HepG2 (cell line): ENCODE data around the gene MSGN1. TPM values are rescaled to one million over a fixed set of nuclear protein-coding genes. Genes with fewer than 3 reads are reported as not detected.

ENCODE experiments used
- DR1 ChIP-seq: sonication (generic); formaldehyde crosslinking; IDR thresholded peaks from 2 replicates; pipeline ENCODE4 v1.8.0; 2021; ENCODE audit warnings: mild to moderate bottlenecking, missing genetic modification reagents, inconsistent platforms
- IKZF4 ChIP-seq: sonication (generic); formaldehyde crosslinking; IDR thresholded peaks from 2 replicates; pipeline ENCODE4 v1.5.1; 2020; ENCODE audit warnings: borderline replicate concordance, mild to moderate bottlenecking, low read depth, missing genetic modification reagents; ENCODE audit errors: not compliant biosample characterization
- KDM3A ChIP-seq: IDR thresholded peaks from 2 replicates; pipeline ENCODE4 v1.6.1; 2018; ENCODE audit warnings: low read depth, missing compliant biosample characterization
- MIER2 ChIP-seq: IDR thresholded peaks from 2 replicates; pipeline ENCODE4 v1.6.1; 2016; ENCODE audit warnings: missing biosample characterization, missing genetic modification reagents
- MIER3 ChIP-seq: IDR thresholded peaks from 2 replicates; pipeline ENCODE4 v1.6.1; 2016; ENCODE audit warnings: missing compliant biosample characterization, borderline replicate concordance
- NFKB2 ChIP-seq: sonication (generic); formaldehyde crosslinking; IDR thresholded peaks from 2 replicates; pipeline ENCODE4 v1.4.0; 2020; ENCODE audit warnings: missing genetic modification reagents, borderline replicate concordance
- SMC3 ChIP-seq: IDR thresholded peaks from 2 replicates; pipeline ENCODE4 v1.6.1; 2011; ENCODE audit warnings: low read length, improper control_type of control experiment
- ZBTB1 ChIP-seq: sonication (generic); formaldehyde crosslinking; IDR thresholded peaks from 2 replicates; pipeline ENCODE4 v1.4.0; 2020; ENCODE audit warnings: missing genetic modification reagents, borderline replicate concordance
- ZNF331 ChIP-seq: sonication (generic); formaldehyde crosslinking; IDR thresholded peaks from 2 replicates; pipeline ENCODE4 v1.4.0; 2020; ENCODE audit warnings: missing genetic modification reagents
- ZNF337 ChIP-seq: sonication (generic); formaldehyde crosslinking; IDR thresholded peaks from 2 replicates; pipeline ENCODE4 v1.5.1; 2020; ENCODE audit warnings: missing genetic modification reagents, low read depth, mild to moderate bottlenecking, borderline replicate concordance
- ZNF547 ChIP-seq: sonication (generic); formaldehyde crosslinking; IDR thresholded peaks from 2 replicates; pipeline ENCODE4 v1.5.1; 2020; ENCODE audit warnings: mild to moderate bottlenecking, missing genetic modification reagents
- ZNF557 ChIP-seq: sonication (generic); formaldehyde crosslinking; IDR thresholded peaks from 2 replicates; pipeline ENCODE4 v1.4.0; 2020; ENCODE audit warnings: missing genetic modification reagents
- ZNF605 ChIP-seq: sonication (generic); formaldehyde crosslinking; IDR thresholded peaks from 2 replicates; pipeline ENCODE4 v1.8.0; 2022; ENCODE audit warnings: mild to moderate bottlenecking, missing genetic modification reagents
- ZNF720 ChIP-seq: sonication (generic); formaldehyde crosslinking; IDR thresholded peaks from 2 replicates; pipeline ENCODE4 v1.4.0; 2020; ENCODE audit warnings: missing genetic modification reagents
- ZNF883 ChIP-seq: sonication (generic); formaldehyde crosslinking; IDR thresholded peaks from 2 replicates; pipeline ENCODE4 v1.5.1; 2020; ENCODE audit warnings: mild to moderate bottlenecking, missing genetic modification reagents; ENCODE audit errors: not compliant biosample characterization
- ZSCAN31 ChIP-seq: sonication (generic); formaldehyde crosslinking; IDR thresholded peaks from 2 replicates; pipeline ENCODE4 v1.5.0; 2020; ENCODE audit warnings: low read depth, mild to moderate bottlenecking, missing genetic modification reagents
- ZSCAN9 ChIP-seq: IDR thresholded peaks from 2 replicates; pipeline ENCODE4 v1.6.1; 2016; ENCODE audit warnings: borderline replicate concordance
- polyA plus RNA-seq, 8 experiments: library from polyadenylated mRNA; depleted of rRNA in 3 of 8; stranded (reverse) in 7 of 8; unstranded in 1 of 8; fragments of >200 nt; fragmentation: Illumina TruSeq in 4 of 8; extraction: Trizol in 4 of 8; gene quantifications; 2 replicates each; pipeline versions ENCODE4 v1.2.1 to v1.2.3, GENCODE V29; 2011 to 2016; ENCODE audit warnings: low read depth in 4 of 8, missing spikeins in 1 of 8, mixed read lengths in 1 of 8; ENCODE audit not compliant: insufficient read depth in 1 of 8
- total RNA-seq, 5 experiments: library from RNA; depleted of rRNA; stranded (reverse); fragments of >200 nt; fragmentation: Illumina TruSeq; extraction: Trizol; gene quantifications; 2 replicates each; pipeline ENCODE4 v1.2.3, GENCODE V29; 2016; ENCODE audit warnings: low read depth in 1 of 5
- TF ChIP-seq, protein P1 (sequence below), 2 experiments: sonication (generic) in 1 of 2; formaldehyde crosslinking in 1 of 2; IDR thresholded peaks; 2 replicates each; pipeline versions ENCODE4 v1.5.1 to v1.6.1; 2011 to 2020; ENCODE audit warnings: borderline replicate concordance in 1 of 2, low read depth in 1 of 2, low read length in 1 of 2, mild to moderate bottlenecking in 1 of 2, missing genetic modification reagents in 1 of 2, moderate library complexity in 1 of 2
- TF ChIP-seq, protein P2 (sequence below): sonication (generic); formaldehyde crosslinking; IDR thresholded peaks from 2 replicates; pipeline ENCODE4 v1.8.0; 2022; ENCODE audit warnings: mild to moderate bottlenecking, missing genetic modification reagents, moderate library complexity
- TF ChIP-seq, protein P3 (sequence below): sonication (generic); formaldehyde crosslinking; IDR thresholded peaks from 2 replicates; pipeline ENCODE4 v1.5.1; 2020; ENCODE audit warnings: mild to moderate bottlenecking, missing genetic modification reagents, moderate library complexity

Gene MSGN1
- total and polyA plus RNA-seq, 2 of the 13 experiments (the other 11 are each of a cell fraction or from before 2014, with no cell fraction given) = not detected

DNA sequence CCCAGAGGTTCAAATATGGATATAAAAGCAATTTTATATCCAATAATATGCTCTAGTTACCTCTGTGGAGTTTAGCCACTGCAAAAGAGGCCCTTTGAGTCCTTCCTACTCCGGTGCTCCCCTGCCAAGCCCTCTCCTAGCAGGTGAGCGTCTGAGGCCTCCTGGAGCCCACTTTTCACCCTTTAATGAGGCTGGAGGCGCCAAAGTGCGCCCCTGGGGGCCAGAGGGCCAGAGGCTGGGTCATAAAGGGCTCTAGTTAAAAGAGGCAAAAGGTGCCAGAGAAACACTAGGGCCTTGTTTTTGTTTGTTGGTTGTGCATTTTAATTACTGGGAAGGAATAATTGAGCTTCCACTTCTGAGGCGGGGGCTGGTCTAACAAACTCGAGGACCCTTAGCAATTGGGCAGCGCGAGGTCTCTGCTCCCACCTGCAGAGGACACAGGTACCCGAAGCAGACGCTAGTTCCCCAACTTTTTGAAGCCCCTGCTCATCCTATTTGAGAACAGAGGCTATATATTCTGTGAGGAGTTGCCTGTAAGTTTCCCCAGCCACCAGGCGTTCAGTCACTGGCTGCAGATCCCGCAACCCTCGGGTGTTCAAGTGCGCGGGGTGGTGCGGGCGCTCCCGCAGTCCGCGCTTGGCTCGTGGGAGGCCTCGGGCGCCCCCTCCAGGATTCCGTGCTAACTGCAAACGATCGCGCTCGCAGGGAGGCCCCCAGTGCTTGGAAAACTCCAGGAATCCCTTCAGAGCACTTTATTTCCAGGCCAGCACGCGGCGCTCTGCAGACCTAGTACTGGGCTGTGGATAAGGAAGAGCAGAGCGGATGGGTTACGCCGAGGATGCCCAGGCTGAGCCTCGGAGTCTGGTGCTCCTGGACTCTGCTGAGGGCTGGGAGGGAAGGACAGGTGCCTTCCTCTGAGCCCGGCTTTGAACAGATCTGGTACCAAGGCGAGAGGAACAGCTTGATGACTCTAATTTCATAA, 14.1 kb downstream of the MSGN1 start (continued):
- TF ChIP-seq, protein P1, sequence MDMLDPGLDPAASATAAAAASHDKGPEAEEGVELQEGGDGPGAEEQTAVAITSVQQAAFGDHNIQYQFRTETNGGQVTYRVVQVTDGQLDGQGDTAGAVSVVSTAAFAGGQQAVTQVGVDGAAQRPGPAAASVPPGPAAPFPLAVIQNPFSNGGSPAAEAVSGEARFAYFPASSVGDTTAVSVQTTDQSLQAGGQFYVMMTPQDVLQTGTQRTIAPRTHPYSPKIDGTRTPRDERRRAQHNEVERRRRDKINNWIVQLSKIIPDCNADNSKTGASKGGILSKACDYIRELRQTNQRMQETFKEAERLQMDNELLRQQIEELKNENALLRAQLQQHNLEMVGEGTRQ (IDR thresholded peaks at IDR 0.05; ENCODE audit: low read depth, low read length) = no peak
- TF ChIP-seq, protein P1 (CRISPR knock-in tag; IDR thresholded peaks at IDR 0.05; ENCODE audit: borderline replicate concordance) = no peak
- TF ChIP-seq ZSCAN9 (CRISPR knock-in tag) (peak; percentile 53; the same call in 1 of the 2 replicates), MIER3 (0 out of 2 replicates have a peak, but pooled peaks have one; percentile 30), ZNF720 (0 out of 2 replicates have a peak, but pooled peaks have one; percentile 23), ZNF331 (CRISPR knock-in tag) (peak; percentile 37; the same call in 1 of the 2 replicates), ZNF547 (CRISPR knock-in tag) (0 out of 2 replicates have a peak, but pooled peaks have one; percentile 27), ZNF883 (CRISPR knock-in tag) (peak; percentile 70), SMC3 (peak; percentile 52; the same call in 1 of the 2 replicates), ZSCAN31 (CRISPR knock-in tag) (0 out of 2 replicates have a peak, but pooled peaks have one; percentile 52), KDM3A (0 out of 2 replicates have a peak, but pooled peaks have one; percentile 38), MIER2 (CRISPR knock-in tag) (0 out of 2 replicates have a peak, but pooled peaks have one; percentile 29), DR1 (CRISPR knock-in tag) (0 out of 2 replicates have a peak, but pooled peaks have one; percentile 43), NFKB2 (peak; percentile 83; the same call in 1 of the 2 replicates), ZNF605 (CRISPR knock-in tag) (0 out of 2 replicates have a peak, but pooled peaks have one; percentile 59), ZNF337 (CRISPR knock-in tag) (0 out of 2 replicates have a peak, but pooled peaks have one; percentile 52), IKZF4 (CRISPR knock-in tag) (peak; percentile 36), ZNF557 (CRISPR knock-in tag) (0 out of 2 replicates have a peak, but pooled peaks have one; percentile 38), ZBTB1 (peak; percentile 93; the same call in 1 of the 2 replicates)
- TF ChIP-seq, protein P2, sequence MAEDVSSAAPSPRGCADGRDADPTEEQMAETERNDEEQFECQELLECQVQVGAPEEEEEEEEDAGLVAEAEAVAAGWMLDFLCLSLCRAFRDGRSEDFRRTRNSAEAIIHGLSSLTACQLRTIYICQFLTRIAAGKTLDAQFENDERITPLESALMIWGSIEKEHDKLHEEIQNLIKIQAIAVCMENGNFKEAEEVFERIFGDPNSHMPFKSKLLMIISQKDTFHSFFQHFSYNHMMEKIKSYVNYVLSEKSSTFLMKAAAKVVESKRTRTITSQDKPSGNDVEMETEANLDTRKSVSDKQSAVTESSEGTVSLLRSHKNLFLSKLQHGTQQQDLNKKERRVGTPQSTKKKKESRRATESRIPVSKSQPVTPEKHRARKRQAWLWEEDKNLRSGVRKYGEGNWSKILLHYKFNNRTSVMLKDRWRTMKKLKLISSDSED (CRISPR knock-in tag) = no peak
- TF ChIP-seq, protein P3, sequence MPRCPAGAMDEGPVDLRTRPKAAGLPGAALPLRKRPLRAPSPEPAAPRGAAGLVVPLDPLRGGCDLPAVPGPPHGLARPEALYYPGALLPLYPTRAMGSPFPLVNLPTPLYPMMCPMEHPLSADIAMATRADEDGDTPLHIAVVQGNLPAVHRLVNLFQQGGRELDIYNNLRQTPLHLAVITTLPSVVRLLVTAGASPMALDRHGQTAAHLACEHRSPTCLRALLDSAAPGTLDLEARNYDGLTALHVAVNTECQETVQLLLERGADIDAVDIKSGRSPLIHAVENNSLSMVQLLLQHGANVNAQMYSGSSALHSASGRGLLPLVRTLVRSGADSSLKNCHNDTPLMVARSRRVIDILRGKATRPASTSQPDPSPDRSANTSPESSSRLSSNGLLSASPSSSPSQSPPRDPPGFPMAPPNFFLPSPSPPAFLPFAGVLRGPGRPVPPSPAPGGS (CRISPR knock-in tag) = peak; percentile 59; the same call in 1 of the 2 replicates
